ENCODE results near the gene BARHL1. TPM values are rescaled to one million over a fixed set of nuclear protein-coding genes. Genes with fewer than 3 reads are reported as not detected.

Gene BARHL1
- total and polyA plus RNA-seq, 2 of the 13 experiments (the other 11 are each of a cell fraction or from before 2014, with no cell fraction given), result not detected

- BruUV-seq (replicated peaks), result no TSS peak
- Histone ChIP-seq H4K20me1 (ENCODE audit: insufficient read depth, low read length) (no peaks in the 10 kb centered on the region), H3K36me3 (replicated peaks in 1 of 2; ENCODE audit: control insufficient read depth in 1 of 2, insufficient read depth in 2 of 2, low read length in 2 of 2) (peaks cover 20 to 70% of the 10 kb centered on the region in 2 experiments), H3K9ac (ENCODE audit: insufficient read depth, low read depth, low read length) (no peak overlapping the region), H3K4me3 (replicated peaks in 1 of 3; ENCODE audit: insufficient read depth in 1 of 3, low read depth in 2 of 3, low read length in 3 of 3) (no peak overlapping the region), H3K27ac (ENCODE audit: extremely low read length, insufficient read depth, low read length) (no peak overlapping the region), H3K27me3 (ENCODE audit: control insufficient read depth in 1 of 2, insufficient read depth in 2 of 2, low read length in 2 of 2) (no peaks in the 10 kb centered on the region), H2AFZ (ENCODE audit: low read length) (no peak overlapping the region), H3K4me1 (ENCODE audit: insufficient read depth, low read length) (peaks cover 3% of the 10 kb centered on the region), H3K79me2 (ENCODE audit: insufficient read depth, low read length) (no peaks in the 10 kb centered on the region), H3K9me3 (ENCODE audit: low read length) (no peaks in the 10 kb centered on the region), H3K4me2 (ENCODE audit: low read depth, low read length) (no peak overlapping the region)
- ChIA-PET POLR2A (no interaction called here), CTCF (ENCODE audit: low intra/inter-chr PET ratio, low total read pairs) (no interaction called here)
- in situ Hi-C loops (cut with HindIII; ENCODE audit: extremely low pct_ligation_motif_present, low pct_unique_long_range_greater_than_20kb), result no loop called here
- 91% methylated on average over 5 of the region's 5 CpGs for WGBS (ENCODE audit: low lambda C conversion rate)
- ATAC-seq (no peak), DNase-seq (ENCODE audit: low spot score) (no peak), FAIRE-seq (no peak)
- TF ChIP-seq, protein P1, sequence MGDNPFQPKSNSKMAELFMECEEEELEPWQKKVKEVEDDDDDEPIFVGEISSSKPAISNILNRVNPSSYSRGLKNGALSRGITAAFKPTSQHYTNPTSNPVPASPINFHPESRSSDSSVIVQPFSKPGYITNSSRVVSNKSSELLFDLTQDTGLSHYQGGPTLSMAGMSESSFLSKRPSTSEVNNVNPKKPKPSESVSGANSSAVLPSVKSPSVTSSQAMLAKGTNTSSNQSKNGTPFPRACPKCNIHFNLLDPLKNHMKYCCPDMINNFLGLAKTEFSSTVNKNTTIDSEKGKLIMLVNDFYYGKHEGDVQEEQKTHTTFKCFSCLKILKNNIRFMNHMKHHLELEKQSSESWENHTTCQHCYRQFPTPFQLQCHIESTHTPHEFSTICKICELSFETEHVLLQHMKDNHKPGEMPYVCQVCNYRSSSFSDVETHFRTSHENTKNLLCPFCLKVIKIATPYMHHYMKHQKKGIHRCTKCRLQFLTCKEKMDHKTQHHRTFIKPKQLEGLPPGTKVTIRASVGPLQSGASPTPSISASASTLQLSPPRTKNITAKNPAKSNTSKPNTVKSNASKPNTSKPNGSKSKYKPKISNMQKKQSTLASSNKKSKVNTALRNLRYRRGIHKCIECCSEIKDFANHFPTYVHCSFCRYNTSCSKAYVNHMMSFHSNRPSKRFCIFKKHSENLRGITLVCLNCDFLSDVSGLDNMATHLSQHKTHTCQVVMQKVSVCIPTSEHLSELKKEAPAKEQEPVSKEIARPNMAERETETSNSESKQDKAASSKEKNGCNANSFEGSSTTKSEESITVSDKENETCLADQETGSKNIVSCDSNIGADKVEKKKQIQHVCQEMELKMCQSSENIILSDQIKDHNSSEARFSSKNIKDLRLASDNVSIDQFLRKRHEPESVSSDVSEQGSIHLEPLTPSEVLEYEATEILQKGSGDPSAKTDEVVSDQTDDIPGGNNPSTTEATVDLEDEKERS (CRISPR knock-in tag; IDR thresholded peaks at IDR 0.05), result no peak
- TF ChIP-seq BRCA1 (CRISPR knock-in tag; IDR thresholded peaks at IDR 0.05), result no peak
- TF ChIP-seq HHEX (CRISPR knock-in tag; IDR thresholded peaks at IDR 0.05), result no peak
- no peak for TF ChIP-seq ZBTB7A (CRISPR knock-in tag; IDR thresholded peaks at IDR 0.05)
- TF ChIP-seq ZBTB4 (CRISPR knock-in tag; IDR thresholded peaks at IDR 0.05; ENCODE audit: borderline replicate concordance), result no peak
- TF ChIP-seq, protein P2, sequence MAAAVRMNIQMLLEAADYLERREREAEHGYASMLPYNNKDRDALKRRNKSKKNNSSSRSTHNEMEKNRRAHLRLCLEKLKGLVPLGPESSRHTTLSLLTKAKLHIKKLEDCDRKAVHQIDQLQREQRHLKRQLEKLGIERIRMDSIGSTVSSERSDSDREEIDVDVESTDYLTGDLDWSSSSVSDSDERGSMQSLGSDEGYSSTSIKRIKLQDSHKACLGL (CRISPR knock-in tag; IDR thresholded peaks at IDR 0.05), result no peak
- TF ChIP-seq HNF4G (IDR thresholded peaks at IDR 0.05; ENCODE audit: borderline replicate concordance, low read depth, low read length), result no peak
- TF ChIP-seq HNF4G (CRISPR knock-in tag; IDR thresholded peaks at IDR 0.05; ENCODE audit: borderline replicate concordance, low read depth), result no peak
- no peak for TF ChIP-seq FIP1L1 (IDR thresholded peaks at IDR 0.05; ENCODE audit: borderline replicate concordance, insufficient read depth, low read depth, low read length)
- TF ChIP-seq CEBPB (IDR thresholded peaks at IDR 0.05; ENCODE audit: borderline replicate concordance, low read depth, low read length), result no peak
- TF ChIP-seq, protein P3, sequence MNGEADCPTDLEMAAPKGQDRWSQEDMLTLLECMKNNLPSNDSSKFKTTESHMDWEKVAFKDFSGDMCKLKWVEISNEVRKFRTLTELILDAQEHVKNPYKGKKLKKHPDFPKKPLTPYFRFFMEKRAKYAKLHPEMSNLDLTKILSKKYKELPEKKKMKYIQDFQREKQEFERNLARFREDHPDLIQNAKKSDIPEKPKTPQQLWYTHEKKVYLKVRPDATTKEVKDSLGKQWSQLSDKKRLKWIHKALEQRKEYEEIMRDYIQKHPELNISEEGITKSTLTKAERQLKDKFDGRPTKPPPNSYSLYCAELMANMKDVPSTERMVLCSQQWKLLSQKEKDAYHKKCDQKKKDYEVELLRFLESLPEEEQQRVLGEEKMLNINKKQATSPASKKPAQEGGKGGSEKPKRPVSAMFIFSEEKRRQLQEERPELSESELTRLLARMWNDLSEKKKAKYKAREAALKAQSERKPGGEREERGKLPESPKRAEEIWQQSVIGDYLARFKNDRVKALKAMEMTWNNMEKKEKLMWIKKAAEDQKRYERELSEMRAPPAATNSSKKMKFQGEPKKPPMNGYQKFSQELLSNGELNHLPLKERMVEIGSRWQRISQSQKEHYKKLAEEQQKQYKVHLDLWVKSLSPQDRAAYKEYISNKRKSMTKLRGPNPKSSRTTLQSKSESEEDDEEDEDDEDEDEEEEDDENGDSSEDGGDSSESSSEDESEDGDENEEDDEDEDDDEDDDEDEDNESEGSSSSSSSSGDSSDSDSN (CRISPR knock-in tag; IDR thresholded peaks at IDR 0.05), result no peak
- no peak for TF ChIP-seq ZNF746 (CRISPR knock-in tag; IDR thresholded peaks at IDR 0.05)
- no peak for TF ChIP-seq XBP1 (CRISPR knock-in tag; IDR thresholded peaks at IDR 0.05)
- no peak for TF ChIP-seq SOX5 (CRISPR knock-in tag; IDR thresholded peaks at IDR 0.05; ENCODE audit: borderline replicate concordance)
- TF ChIP-seq ZNF496 (CRISPR knock-in tag; IDR thresholded peaks at IDR 0.05; ENCODE audit: insufficient replicate concordance), result no peak
- intact Hi-C loops (cut with micrococcal nuclease; ENCODE audit: unreplicated experiment), result no loop called here
Measured at GRCh38 chr9:132639322-132639721, 56.9 kb downstream of the BARHL1 start.

Data from HepG2 (cell line).